Muscle layer of duodenum (tissue), 2 donors: ENCODE results near the gene HS6ST3.

Experiments
- H3K27ac ChIP-seq: one replicate; pipeline ENCODE4 v1.7.0; 2013; ENCODE audit warnings: mild to moderate bottlenecking, low read length
- H3K27me3 ChIP-seq: one replicate; pipeline ENCODE4 v1.7.0; 2013; ENCODE audit warnings: low read depth, mild to moderate bottlenecking, control low read depth, low read length
- H3K36me3 ChIP-seq, 2 donors: one replicate each; pipeline ENCODE4 v1.7.0; 2013; ENCODE audit warnings: low read length in 2 of 2, control low read depth in 1 of 2, mild to moderate bottlenecking in 1 of 2; ENCODE audit not compliant: insufficient read depth in 2 of 2, control insufficient read depth in 1 of 2
- H3K4me1 ChIP-seq, 2 donors: one replicate each; pipeline ENCODE4 v1.7.0; 2013; ENCODE audit warnings: low read length in 2 of 2, mild to moderate bottlenecking in 2 of 2, control low read depth in 1 of 2, moderate library complexity in 1 of 2; ENCODE audit not compliant: insufficient read depth in 2 of 2, control insufficient read depth in 1 of 2
- H3K4me3 ChIP-seq, 2 donors: one replicate each; pipeline ENCODE4 v1.7.0; 2013; ENCODE audit warnings: low read length in 2 of 2, low read depth in 1 of 2, mild to moderate bottlenecking in 1 of 2
- H3K9me3 ChIP-seq, 2 donors: one replicate each; pipeline ENCODE4 v1.7.0; 2013; ENCODE audit warnings: low read length in 2 of 2, control low read depth in 1 of 2, mild to moderate bottlenecking in 1 of 2; ENCODE audit not compliant: control insufficient read depth in 1 of 2
- donor health status: healthy.

Gene HS6ST3

DNA sequence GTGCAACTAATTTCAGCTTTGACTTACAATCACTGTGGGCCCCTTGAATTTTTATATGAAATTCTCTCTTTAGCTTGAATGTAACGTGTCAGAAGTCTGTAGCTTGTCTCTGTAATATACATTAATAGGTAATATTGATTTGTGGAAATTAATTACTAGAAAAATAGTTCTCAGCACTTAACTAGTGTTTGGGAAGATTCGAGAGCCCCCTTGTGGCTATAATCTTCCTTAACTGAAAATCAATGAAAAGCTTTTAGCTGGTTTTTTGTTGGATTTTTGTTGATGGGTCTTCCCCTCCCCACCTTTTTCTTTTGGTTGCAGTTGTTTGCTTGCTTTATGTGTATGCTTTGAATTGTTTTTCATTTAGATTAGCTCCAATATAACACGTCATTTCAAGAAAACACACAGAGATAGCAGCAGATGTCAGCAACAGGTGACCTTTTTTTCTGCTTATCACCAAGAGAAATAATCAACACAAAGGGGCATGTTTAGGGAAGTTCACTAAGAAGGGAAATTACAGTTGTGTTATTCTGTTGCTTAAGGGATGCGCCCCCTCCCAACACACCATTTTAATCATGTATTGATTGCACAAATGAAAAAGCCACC is 727.5 kb downstream of the HS6ST3 start:
- Histone ChIP-seq H3K9me3 (no peaks in the 10 kb centered on the region), H3K27ac (no peak overlapping the region), H3K4me1 (peaks cover 0 to 2% of the 10 kb centered on the region in 2 donors), H3K27me3 (no peaks in the 10 kb centered on the region), H3K36me3 (no peaks in the 10 kb centered on the region), H3K4me3 (no peak overlapping the region)

DNA sequence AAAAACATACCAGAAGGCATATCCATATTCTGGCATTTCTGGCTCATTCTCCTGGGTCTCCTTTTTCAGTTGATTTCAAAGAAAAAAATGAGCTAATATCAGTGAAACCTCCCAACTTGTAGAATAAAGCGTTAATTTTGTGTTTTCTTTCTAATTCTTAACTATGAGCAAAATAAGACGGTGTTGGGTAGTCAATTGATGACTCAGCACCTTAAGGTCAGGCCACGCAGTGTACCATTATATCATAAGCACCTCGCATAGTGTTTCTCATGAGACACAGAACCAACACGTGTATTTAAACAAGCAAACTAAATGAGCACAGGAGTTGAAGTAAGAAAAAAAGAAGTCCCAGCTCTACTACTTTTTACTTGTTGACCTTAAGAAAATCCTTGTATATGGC is 729.5 kb downstream of the HS6ST3 start:
- H3K36me3 ChIP-seq = no peaks in the 10 kb centered on the region
- no peak overlapping the region for H3K27ac ChIP-seq
- H3K4me1 ChIP-seq = peaks cover 0 to 5% of the 10 kb centered on the region in 2 donors
- H3K27me3 ChIP-seq = no peaks in the 10 kb centered on the region
- no peaks in the 10 kb centered on the region for H3K9me3 ChIP-seq
- H3K4me3 ChIP-seq = no peak overlapping the region

DNA sequence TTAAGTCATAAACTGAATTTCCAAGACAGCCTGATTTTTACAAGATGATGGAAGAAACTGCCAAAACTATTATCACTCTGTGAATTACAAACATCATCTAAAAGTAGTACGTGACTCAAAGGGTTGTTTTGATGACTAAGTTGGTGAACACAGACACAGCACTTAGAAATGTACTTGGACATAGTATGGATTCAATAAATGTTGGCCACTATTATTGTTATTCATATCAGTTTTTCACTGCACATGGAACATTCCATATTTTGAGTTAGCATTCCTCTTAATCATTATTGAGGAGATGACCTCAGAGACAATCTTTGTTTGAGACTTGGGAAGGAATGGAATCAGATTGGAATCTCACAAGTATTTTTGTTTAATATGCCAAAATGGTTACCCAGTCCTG is 731.5 kb downstream of the HS6ST3 start:
- Histone ChIP-seq H3K27ac (no peak overlapping the region), H3K9me3 (no peaks in the 10 kb centered on the region), H3K27me3 (no peaks in the 10 kb centered on the region), H3K36me3 (no peaks in the 10 kb centered on the region), H3K4me1 (peaks cover 0 to 5% of the 10 kb centered on the region in 2 donors), H3K4me3 (no peak overlapping the region)

DNA sequence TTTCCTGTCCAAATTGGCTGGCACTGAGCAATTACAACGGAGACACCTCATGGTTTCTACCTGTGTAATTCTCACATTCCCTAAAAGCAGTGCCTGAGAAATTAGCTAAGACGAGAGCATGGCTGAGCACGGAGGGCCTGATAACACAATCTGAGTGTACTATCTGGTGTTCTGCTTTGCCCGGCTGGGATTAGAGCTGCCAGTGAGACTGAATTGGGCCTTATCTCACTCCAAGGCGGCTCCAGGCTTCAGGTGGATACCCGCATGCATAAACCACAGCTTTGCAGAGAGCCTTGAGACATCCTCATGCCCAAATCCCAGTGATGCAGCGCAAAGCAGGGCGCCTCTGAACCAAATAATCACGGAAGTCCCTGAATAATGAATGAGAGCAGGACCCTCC is 732.1 kb downstream of the HS6ST3 start:
- H3K4me1 ChIP-seq = peaks cover 0 to 5% of the 10 kb centered on the region in 2 donors
- H3K27ac ChIP-seq = no peak overlapping the region

DNA sequence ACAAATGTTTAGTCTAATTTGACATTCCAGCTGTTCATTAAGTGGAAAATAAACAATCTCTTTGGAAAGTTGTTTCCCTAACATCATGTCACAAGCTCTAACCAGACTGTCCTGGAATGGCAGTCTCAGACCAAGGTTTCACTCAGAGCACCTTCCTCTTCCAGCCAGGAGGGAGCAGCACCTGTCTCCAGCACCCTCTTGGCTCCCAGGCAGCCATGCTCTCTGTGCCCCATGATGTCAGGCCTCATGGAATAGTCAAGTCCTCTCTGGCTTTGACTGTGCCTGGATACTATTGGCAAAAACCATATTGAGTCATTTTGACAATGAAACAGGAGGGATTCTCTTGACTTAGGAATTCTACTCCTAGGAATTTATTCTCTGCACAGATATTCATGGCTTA is 733.0 kb downstream of the HS6ST3 start:
- Histone ChIP-seq H3K27me3 (no peaks in the 10 kb centered on the region), H3K4me3 (no peak overlapping the region), H3K9me3 (no peaks in the 10 kb centered on the region), H3K36me3 (no peaks in the 10 kb centered on the region), H3K4me1 (peaks cover 0 to 5% of the 10 kb centered on the region in 2 donors), H3K27ac (no peak overlapping the region)

More for the DNA sequence above, 732.1 kb downstream of the HS6ST3 start:
- H3K4me3 ChIP-seq = no peak overlapping the region
- H3K9me3 ChIP-seq = no peaks in the 10 kb centered on the region
- no peaks in the 10 kb centered on the region for H3K36me3 ChIP-seq
- H3K27me3 ChIP-seq = no peaks in the 10 kb centered on the region

DNA sequence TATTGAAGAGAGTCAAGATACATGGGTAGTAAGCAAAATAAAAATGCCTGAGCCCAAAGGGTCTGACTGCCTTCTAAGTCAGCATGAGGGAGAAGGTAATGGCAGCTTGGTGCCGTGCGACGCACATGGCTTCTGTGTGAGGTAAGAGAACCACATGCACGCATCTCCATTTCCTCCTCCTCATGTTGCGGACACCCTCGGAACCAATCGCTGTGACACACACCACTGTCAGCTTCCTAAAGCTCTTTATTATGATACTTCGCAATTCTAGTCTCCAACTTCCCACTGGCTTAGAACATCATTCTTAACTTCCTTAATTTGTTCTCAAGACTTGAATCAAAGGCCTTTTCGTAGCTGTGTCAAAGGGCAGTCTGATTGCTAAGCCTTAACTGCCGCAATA is 734.2 kb downstream of the HS6ST3 start:
- Histone ChIP-seq H3K27ac (no peak overlapping the region), H3K27me3 (no peaks in the 10 kb centered on the region), H3K9me3 (no peaks in the 10 kb centered on the region), H3K4me3 (no peak overlapping the region), H3K36me3 (no peaks in the 10 kb centered on the region), H3K4me1 (peaks cover 0 to 5% of the 10 kb centered on the region in 2 donors)

DNA sequence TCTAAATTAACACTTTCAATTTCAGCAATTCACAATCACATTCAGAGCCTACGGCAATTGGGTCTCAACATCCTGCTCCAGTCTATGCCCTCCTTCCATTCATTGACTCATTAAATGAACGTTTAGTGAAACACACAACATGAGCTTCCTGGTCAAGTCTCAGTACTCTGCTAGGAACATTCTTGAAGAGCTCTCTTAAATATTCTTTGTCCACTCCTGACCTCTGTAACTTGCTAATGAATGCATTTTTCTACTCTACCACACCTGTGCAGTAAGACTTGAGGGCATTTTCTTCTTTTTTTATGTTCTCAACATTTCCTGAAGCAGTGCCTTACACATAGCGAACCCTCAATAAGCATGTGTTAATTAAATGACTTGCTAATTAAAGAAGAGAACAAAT is 735.7 kb downstream of the HS6ST3 start:
- no peaks in the 10 kb centered on the region for H3K9me3 ChIP-seq
- peaks cover 0 to 5% of the 10 kb centered on the region in 2 donors for H3K4me1 ChIP-seq
- no peaks in the 10 kb centered on the region for H3K36me3 ChIP-seq
- no peak overlapping the region for H3K27ac ChIP-seq
- no peak overlapping the region for H3K4me3 ChIP-seq
- no peaks in the 10 kb centered on the region for H3K27me3 ChIP-seq

DNA sequence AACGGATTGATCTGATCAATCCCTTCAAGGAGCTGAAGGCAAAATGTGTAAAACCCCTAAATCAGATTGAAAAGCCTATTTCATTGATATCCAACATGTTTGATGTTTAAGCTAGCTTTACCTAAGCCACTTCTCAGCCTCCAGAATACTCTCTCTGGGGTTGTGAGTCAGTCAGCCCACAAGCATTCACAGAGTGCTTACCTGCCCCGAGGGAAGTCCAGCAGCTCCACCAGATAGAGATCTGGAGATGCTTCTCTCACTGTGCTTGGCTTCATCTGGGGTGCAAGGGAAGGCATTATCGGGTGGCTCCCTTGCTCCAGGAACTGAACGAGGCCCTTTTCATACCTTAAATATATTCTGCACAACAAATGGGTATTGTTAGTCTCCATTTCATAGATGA is 744.7 kb downstream of the HS6ST3 start:
- H3K4me1 ChIP-seq = no peaks in the 10 kb centered on the region
- no peak overlapping the region for H3K27ac ChIP-seq

DNA sequence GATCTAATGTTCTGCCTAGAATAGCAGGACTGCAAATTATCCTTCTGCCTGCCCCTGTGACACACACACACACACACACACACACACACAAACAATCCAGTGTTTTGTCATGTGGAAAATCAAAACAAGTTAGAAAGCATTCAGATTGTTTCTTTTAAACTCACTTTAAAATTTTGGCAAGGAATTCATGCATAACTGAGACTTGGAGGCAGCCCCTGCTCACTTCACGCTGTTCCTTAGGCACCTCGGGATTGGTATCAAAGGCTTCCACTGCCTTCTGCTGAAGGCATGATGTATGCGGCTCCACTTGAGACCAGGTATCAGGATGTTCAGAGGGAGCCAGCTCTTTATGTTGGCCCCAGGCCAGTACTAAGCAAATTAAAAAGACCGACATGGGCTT is 745.6 kb downstream of the HS6ST3 start:
- Histone ChIP-seq H3K36me3 (no peaks in the 10 kb centered on the region), H3K4me3 (no peak overlapping the region), H3K4me1 (no peaks in the 10 kb centered on the region), H3K27ac (no peak overlapping the region), H3K9me3 (peaks cover 0 to 3% of the 10 kb centered on the region in 2 donors), H3K27me3 (no peaks in the 10 kb centered on the region)

More for the DNA sequence above, 744.7 kb downstream of the HS6ST3 start:
- peaks cover 0 to 3% of the 10 kb centered on the region in 2 donors for H3K9me3 ChIP-seq
- H3K27me3 ChIP-seq = no peaks in the 10 kb centered on the region
- H3K36me3 ChIP-seq = no peaks in the 10 kb centered on the region
- H3K4me3 ChIP-seq = no peak overlapping the region

DNA sequence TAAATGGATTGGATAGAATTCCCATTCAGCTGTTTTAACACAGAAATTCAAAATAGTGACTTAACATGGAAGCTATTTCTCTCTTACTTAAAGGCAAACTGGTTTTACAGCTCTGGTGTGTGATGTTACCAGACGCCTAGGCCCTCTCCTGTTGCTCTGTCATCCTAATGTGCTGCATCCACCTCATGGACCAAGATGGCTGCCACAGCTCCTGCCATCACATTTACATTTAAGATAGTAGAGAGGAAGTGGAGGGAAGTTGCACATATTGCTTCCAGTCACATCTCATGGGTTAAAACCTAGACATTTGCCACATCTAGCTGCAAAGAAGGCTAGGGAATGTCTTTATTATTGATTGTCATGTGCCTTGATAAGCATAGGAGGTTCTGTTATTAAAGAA is 746.8 kb downstream of the HS6ST3 start:
- Histone ChIP-seq H3K4me1 (no peaks in the 10 kb centered on the region), H3K27ac (no peak overlapping the region), H3K36me3 (no peaks in the 10 kb centered on the region), H3K9me3 (peaks cover 0 to 3% of the 10 kb centered on the region in 2 donors), H3K4me3 (no peak overlapping the region), H3K27me3 (no peaks in the 10 kb centered on the region)

DNA sequence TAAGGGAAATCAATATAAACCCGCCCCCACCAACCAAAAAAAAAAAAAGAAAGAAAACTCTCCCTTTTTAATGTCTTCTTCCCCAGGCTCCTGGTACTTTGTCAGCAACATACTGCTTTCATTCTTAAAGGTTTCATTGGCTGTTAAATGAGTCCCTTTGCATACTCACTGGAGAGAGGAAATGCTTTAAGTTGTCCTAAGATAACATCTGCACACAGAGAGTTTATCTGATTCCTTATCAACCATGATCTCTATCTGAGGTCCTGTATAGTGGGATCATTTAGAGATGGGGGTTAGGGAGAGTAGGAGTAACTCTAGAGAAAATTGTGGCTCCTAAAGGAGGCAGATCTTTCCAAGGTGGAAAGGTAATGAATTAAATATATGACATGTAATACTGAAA is 747.9 kb downstream of the HS6ST3 start:
- H3K27ac ChIP-seq = no peak overlapping the region
- H3K4me1 ChIP-seq = no peaks in the 10 kb centered on the region

DNA sequence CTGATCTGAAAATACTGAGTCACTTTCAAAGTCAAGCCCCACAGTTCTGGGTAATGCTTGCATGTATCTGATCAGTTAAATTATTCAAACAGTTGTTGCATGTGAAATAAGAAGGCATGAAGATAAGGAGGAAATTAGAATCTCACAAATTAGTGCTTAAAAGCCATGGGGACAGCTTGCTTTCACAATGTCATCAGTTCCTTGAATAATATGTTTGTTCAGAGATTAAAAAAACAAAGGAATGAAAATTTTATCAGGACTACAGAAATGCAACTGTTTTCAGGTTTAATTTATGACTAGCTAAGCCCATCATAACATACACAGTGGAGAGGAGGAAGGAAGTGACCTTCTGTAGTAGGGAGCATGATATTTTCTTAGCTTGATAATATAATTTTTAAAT is 754.3 kb downstream of the HS6ST3 start:
- H3K9me3 ChIP-seq = no peaks in the 10 kb centered on the region
- no peak overlapping the region for H3K4me3 ChIP-seq
- H3K36me3 ChIP-seq = no peaks in the 10 kb centered on the region
- H3K4me1 ChIP-seq = no peaks in the 10 kb centered on the region
- no peak overlapping the region for H3K27ac ChIP-seq
- H3K27me3 ChIP-seq = no peaks in the 10 kb centered on the region

More for the DNA sequence above, 747.9 kb downstream of the HS6ST3 start:
- no peak overlapping the region for H3K4me3 ChIP-seq
- peaks cover 0 to 3% of the 10 kb centered on the region in 2 donors for H3K9me3 ChIP-seq
- no peaks in the 10 kb centered on the region for H3K27me3 ChIP-seq
- H3K36me3 ChIP-seq = no peaks in the 10 kb centered on the region
